HepG2 (cell line): ENCODE results near the gene IGF2. TPM values are rescaled to one million over a fixed set of nuclear protein-coding genes. Genes with fewer than 3 reads are reported as not detected.
A peak's percentile ranks its signal among the peaks of the same experiment; 100 is the strongest.

ENCODE experiments used
- GLI4 ChIP-seq: sonication (generic); formaldehyde crosslinking; IDR thresholded peaks from 2 replicates; pipeline ENCODE4 v1.5.1; 2020; ENCODE audit warnings: missing genetic modification reagents, mild to moderate bottlenecking, moderate library complexity, borderline replicate concordance
- HNRNPL ChIP-seq: fragments of 200-400 bp; formaldehyde crosslinking; IDR thresholded peaks from 2 replicates; pipeline ENCODE4 v1.6.1; 2017; ENCODE audit warnings: mild to moderate bottlenecking, low read depth, low read length
- HNRNPUL1 ChIP-seq: fragments of 200-400 bp; formaldehyde crosslinking; IDR thresholded peaks from 2 replicates; pipeline ENCODE4 v1.6.1; 2017; ENCODE audit warnings: low read depth, mild to moderate bottlenecking, low read length, moderate library complexity
- IRX3 ChIP-seq: sonication (generic); formaldehyde crosslinking; IDR thresholded peaks from 2 replicates; pipeline ENCODE4 v1.8.1; 2023; ENCODE audit warnings: mild to moderate bottlenecking, low read depth, missing genetic modification reagents, borderline replicate concordance
- LCORL ChIP-seq, 2 experiments: fragments of 450-650 bp in 1 of 2; sonication (generic) in 1 of 2; formaldehyde crosslinking in 1 of 2; IDR thresholded peaks; 2 replicates each; pipeline versions ENCODE4 v1.5.0 to v1.6.1; 2017 to 2020; ENCODE audit warnings: antibody characterized with exemption in 1 of 2, missing genetic modification reagents in 1 of 2
- NR2F6 ChIP-seq, 2 experiments: IDR thresholded peaks; 2 replicates each; pipeline ENCODE4 v1.6.1; 2016; ENCODE audit warnings: antibody characterized with exemption in 1 of 2, mild to moderate bottlenecking in 1 of 2
- SP1 ChIP-seq, 2 experiments: fragments of 450-650 bp in 1 of 2; sonication (generic) in 1 of 2; formaldehyde crosslinking in 1 of 2; IDR thresholded peaks; 2 replicates each; pipeline versions ENCODE4 v1.4.0 to v1.6.1; 2016 to 2020; ENCODE audit warnings: missing genetic modification reagents in 1 of 2
- SP5 ChIP-seq: IDR thresholded peaks from 2 replicates; pipeline ENCODE4 v1.6.1; 2016; ENCODE audit warnings: low read depth, borderline replicate concordance
- TRIM24 ChIP-seq: sonication (generic); formaldehyde crosslinking; IDR thresholded peaks from 2 replicates; pipeline ENCODE4 v1.8.0; 2022; ENCODE audit warnings: mild to moderate bottlenecking, missing genetic modification reagents
- ZBTB1 ChIP-seq: sonication (generic); formaldehyde crosslinking; IDR thresholded peaks from 2 replicates; pipeline ENCODE4 v1.4.0; 2020; ENCODE audit warnings: missing genetic modification reagents, borderline replicate concordance
- ZNF143 ChIP-seq: sonication (generic); formaldehyde crosslinking; IDR thresholded peaks from 2 replicates; pipeline ENCODE4 v1.4.0; 2020; ENCODE audit warnings: missing genetic modification reagents
- ZNF720 ChIP-seq: sonication (generic); formaldehyde crosslinking; IDR thresholded peaks from 2 replicates; pipeline ENCODE4 v1.4.0; 2020; ENCODE audit warnings: missing genetic modification reagents
- polyA plus RNA-seq, 8 experiments: library from polyadenylated mRNA; depleted of rRNA in 3 of 8; stranded (reverse) in 7 of 8; unstranded in 1 of 8; fragments of >200 nt; fragmentation: Illumina TruSeq in 4 of 8; extraction: Trizol in 4 of 8; gene quantifications; 2 replicates each; pipeline versions ENCODE4 v1.2.1 to v1.2.3, GENCODE V29; 2011 to 2016; ENCODE audit warnings: low read depth in 4 of 8, missing spikeins in 1 of 8, mixed read lengths in 1 of 8; ENCODE audit not compliant: insufficient read depth in 1 of 8
- total RNA-seq, 5 experiments: library from RNA; depleted of rRNA; stranded (reverse); fragments of >200 nt; fragmentation: Illumina TruSeq; extraction: Trizol; gene quantifications; 2 replicates each; pipeline ENCODE4 v1.2.3, GENCODE V29; 2016; ENCODE audit warnings: low read depth in 1 of 5
- TF ChIP-seq, protein P1 (sequence below): IDR thresholded peaks from 2 replicates; pipeline ENCODE4 v1.6.1; 2016; ENCODE audit warnings: low read depth, missing genetic modification reagents, missing compliant biosample characterization
- TF ChIP-seq, protein P2 (sequence below): sonication (generic); formaldehyde crosslinking; IDR thresholded peaks from 2 replicates; pipeline ENCODE4 v1.4.0; 2020; ENCODE audit warnings: missing genetic modification reagents
- TF ChIP-seq, protein P3 (sequence below): IDR thresholded peaks from 2 replicates; pipeline ENCODE4 v1.6.1; 2016; ENCODE audit warnings: mild to moderate bottlenecking
- TF ChIP-seq, protein P4 (sequence below): sonication (generic); formaldehyde crosslinking; IDR thresholded peaks from 2 replicates; pipeline ENCODE4 v1.5.0; 2020; ENCODE audit warnings: missing genetic modification reagents
- TF ChIP-seq, protein P5 (sequence below): sonication (generic); formaldehyde crosslinking; IDR thresholded peaks from 2 replicates; pipeline ENCODE4 v1.4.0; 2020; ENCODE audit warnings: missing genetic modification reagents, borderline replicate concordance

Gene IGF2
- total and polyA plus RNA-seq, 2 of the 13 experiments (the other 11 are each of a cell fraction or from before 2014, with no cell fraction given), result 79.1 to 254 TPM

DNA sequence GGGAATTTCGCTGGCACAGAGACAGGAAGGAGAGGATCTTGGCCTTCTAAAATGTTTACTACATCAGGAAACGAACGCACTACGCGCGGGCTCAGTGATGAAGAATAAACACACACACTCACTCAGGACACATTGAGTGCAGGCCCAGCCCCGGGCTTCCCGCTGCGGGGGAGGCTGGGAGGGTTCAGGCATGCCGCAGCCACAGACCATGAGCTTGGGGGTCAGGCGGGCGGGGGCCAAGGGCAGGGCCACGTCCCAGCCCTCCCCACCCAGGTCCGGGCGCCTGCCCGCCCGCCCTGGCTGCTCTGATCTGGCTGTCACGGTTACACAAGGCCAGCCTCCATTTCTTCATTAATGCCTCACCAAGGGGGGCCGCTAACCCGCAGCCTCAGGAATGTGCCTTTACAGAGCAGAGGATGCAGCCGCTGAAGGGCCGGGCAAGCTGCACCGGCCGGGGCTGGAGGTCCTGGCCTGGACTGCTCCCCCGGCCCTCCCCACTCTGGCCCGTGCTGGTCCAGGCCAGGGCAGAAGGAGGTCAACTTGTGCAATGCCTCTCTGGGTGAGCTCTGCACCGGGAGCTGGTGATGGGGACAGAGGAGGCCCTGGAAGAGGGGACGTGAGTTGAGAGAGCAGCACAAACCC lies 41.7 kb downstream of the IGF2 start (continued):
- TF ChIP-seq, protein P1, sequence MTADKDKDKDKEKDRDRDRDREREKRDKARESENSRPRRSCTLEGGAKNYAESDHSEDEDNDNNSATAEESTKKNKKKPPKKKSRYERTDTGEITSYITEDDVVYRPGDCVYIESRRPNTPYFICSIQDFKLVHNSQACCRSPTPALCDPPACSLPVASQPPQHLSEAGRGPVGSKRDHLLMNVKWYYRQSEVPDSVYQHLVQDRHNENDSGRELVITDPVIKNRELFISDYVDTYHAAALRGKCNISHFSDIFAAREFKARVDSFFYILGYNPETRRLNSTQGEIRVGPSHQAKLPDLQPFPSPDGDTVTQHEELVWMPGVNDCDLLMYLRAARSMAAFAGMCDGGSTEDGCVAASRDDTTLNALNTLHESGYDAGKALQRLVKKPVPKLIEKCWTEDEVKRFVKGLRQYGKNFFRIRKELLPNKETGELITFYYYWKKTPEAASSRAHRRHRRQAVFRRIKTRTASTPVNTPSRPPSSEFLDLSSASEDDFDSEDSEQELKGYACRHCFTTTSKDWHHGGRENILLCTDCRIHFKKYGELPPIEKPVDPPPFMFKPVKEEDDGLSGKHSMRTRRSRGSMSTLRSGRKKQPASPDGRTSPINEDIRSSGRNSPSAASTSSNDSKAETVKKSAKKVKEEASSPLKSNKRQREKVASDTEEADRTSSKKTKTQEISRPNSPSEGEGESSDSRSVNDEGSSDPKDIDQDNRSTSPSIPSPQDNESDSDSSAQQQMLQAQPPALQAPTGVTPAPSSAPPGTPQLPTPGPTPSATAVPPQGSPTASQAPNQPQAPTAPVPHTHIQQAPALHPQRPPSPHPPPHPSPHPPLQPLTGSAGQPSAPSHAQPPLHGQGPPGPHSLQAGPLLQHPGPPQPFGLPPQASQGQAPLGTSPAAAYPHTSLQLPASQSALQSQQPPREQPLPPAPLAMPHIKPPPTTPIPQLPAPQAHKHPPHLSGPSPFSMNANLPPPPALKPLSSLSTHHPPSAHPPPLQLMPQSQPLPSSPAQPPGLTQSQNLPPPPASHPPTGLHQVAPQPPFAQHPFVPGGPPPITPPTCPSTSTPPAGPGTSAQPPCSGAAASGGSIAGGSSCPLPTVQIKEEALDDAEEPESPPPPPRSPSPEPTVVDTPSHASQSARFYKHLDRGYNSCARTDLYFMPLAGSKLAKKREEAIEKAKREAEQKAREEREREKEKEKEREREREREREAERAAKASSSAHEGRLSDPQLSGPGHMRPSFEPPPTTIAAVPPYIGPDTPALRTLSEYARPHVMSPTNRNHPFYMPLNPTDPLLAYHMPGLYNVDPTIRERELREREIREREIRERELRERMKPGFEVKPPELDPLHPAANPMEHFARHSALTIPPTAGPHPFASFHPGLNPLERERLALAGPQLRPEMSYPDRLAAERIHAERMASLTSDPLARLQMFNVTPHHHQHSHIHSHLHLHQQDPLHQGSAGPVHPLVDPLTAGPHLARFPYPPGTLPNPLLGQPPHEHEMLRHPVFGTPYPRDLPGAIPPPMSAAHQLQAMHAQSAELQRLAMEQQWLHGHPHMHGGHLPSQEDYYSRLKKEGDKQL (CRISPR knock-in tag), result 0 out of 2 replicates have a peak, but pooled peaks have one; percentile 57
- TF ChIP-seq ZNF720 (CRISPR knock-in tag), result no peak
- TF ChIP-seq, protein P2, sequence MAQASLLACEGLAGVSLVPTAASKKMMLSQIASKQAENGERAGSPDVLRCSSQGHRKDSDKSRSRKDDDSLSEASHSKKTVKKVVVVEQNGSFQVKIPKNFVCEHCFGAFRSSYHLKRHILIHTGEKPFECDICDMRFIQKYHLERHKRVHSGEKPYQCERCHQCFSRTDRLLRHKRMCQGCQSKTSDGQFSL, result peak; percentile 71; the same call in 1 of the 2 replicates
- no peak for TF ChIP-seq HNRNPUL1
- TF ChIP-seq ZBTB1 (CRISPR knock-in tag), result no peak
- TF ChIP-seq IRX3 (CRISPR knock-in tag), result no peak
- TF ChIP-seq HNRNPL, result 0 out of 2 replicates have a peak, but pooled peaks have one; percentile 58
- peak; percentile 46; the same call in 1 of the 2 replicates for TF ChIP-seq SP5 (CRISPR knock-in tag)
- TF ChIP-seq LCORL (IDR thresholded peaks at IDR 0.05), result no peak
- peak; percentile 99 for TF ChIP-seq LCORL (CRISPR knock-in tag; IDR thresholded peaks at IDR 0.05)
- no peak for TF ChIP-seq SP1 (IDR thresholded peaks at IDR 0.05)
- peak; percentile 28; the same call in 1 of the 2 replicates for TF ChIP-seq SP1 (CRISPR knock-in tag; IDR thresholded peaks at IDR 0.05)
- no peak for TF ChIP-seq ZNF143 (CRISPR knock-in tag)
- TF ChIP-seq NR2F6 (IDR thresholded peaks at IDR 0.05), result peak; percentile 80
- TF ChIP-seq NR2F6 (CRISPR knock-in tag; IDR thresholded peaks at IDR 0.05), result peak; percentile 94
- peak; percentile 55 for TF ChIP-seq TRIM24
- TF ChIP-seq, protein P3, sequence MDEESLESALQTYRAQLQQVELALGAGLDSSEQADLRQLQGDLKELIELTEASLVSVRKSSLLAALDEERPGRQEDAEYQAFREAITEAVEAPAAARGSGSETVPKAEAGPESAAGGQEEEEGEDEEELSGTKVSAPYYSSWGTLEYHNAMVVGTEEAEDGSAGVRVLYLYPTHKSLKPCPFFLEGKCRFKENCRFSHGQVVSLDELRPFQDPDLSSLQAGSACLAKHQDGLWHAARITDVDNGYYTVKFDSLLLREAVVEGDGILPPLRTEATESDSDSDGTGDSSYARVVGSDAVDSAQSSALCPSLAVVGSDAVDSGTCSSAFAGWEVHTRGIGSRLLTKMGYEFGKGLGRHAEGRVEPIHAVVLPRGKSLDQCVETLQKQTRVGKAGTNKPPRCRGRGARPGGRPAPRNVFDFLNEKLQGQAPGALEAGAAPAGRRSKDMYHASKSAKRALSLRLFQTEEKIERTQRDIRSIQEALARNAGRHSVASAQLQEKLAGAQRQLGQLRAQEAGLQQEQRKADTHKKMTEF, result peak; percentile 84
- TF ChIP-seq, protein P4, sequence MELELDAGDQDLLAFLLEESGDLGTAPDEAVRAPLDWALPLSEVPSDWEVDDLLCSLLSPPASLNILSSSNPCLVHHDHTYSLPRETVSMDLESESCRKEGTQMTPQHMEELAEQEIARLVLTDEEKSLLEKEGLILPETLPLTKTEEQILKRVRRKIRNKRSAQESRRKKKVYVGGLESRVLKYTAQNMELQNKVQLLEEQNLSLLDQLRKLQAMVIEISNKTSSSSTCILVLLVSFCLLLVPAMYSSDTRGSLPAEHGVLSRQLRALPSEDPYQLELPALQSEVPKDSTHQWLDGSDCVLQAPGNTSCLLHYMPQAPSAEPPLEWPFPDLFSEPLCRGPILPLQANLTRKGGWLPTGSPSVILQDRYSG (CRISPR knock-in tag), result 0 out of 2 replicates have a peak, but pooled peaks have one; percentile 69
- TF ChIP-seq, protein P5, sequence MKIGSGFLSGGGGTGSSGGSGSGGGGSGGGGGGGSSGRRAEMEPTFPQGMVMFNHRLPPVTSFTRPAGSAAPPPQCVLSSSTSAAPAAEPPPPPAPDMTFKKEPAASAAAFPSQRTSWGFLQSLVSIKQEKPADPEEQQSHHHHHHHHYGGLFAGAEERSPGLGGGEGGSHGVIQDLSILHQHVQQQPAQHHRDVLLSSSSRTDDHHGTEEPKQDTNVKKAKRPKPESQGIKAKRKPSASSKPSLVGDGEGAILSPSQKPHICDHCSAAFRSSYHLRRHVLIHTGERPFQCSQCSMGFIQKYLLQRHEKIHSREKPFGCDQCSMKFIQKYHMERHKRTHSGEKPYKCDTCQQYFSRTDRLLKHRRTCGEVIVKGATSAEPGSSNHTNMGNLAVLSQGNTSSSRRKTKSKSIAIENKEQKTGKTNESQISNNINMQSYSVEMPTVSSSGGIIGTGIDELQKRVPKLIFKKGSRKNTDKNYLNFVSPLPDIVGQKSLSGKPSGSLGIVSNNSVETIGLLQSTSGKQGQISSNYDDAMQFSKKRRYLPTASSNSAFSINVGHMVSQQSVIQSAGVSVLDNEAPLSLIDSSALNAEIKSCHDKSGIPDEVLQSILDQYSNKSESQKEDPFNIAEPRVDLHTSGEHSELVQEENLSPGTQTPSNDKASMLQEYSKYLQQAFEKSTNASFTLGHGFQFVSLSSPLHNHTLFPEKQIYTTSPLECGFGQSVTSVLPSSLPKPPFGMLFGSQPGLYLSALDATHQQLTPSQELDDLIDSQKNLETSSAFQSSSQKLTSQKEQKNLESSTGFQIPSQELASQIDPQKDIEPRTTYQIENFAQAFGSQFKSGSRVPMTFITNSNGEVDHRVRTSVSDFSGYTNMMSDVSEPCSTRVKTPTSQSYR (CRISPR knock-in tag), result no peak; the same call in 1 of the 2 replicates
- no peak for TF ChIP-seq GLI4
